Right lobe of liver (tissue), 6 donors: ENCODE results near the gene RNGTT. TPM values are rescaled to one million over a fixed set of nuclear protein-coding genes. Genes with fewer than 3 reads are reported as not detected.
"Not testable (repeated sequence)": the region's sequence is repeated elsewhere in the genome, so short reads cannot be mapped to it uniquely, and the experiment has no call there.

Experiments
- ATAC-seq, 4 donors: fragments of 200-7000 bp; cut with Tn5 transposase; one replicate each; pipeline ENCODE4 v1.9.1; 2020; ENCODE audit warnings: mild to moderate bottlenecking in 4 of 4, moderate library complexity in 4 of 4
- DNase-seq, 3 donors: peaks; one replicate each; pipeline ENCODE4 v3.0.0-alpha.2; 2020
- H3K27ac ChIP-seq, 3 donors: fragments of 200-600 bp; one replicate each; pipeline ENCODE4 v1.8.0; 2022
- H3K27me3 ChIP-seq, 2 donors: fragments of 200-600 bp; one replicate each; pipeline ENCODE4 v1.8.0; 2022
- H3K36me3 ChIP-seq, 4 donors: fragments of 200-600 bp; sonication (generic) in 1 of 4; one replicate each; pipeline versions ENCODE4 v1.5.1 to v1.8.0; 2017 to 2022; ENCODE audit warnings: control low read depth in 1 of 4
- H3K4me1 ChIP-seq, 4 donors: fragments of 200-600 bp; sonication (generic) in 1 of 4; one replicate each; pipeline versions ENCODE4 v1.5.1 to v1.8.0; 2017 to 2022; ENCODE audit warnings: control low read depth in 1 of 4
- H3K4me3 ChIP-seq, 3 donors: fragments of 200-600 bp; one replicate each; pipeline ENCODE4 v1.8.0; 2022
- H3K9me3 ChIP-seq, 4 donors: fragments of 200-600 bp; sonication (generic) in 1 of 4; one replicate each; pipeline versions ENCODE4 v1.5.1 to v1.8.0; 2017 to 2022; ENCODE audit warnings: control low read depth in 1 of 4
- CTCF ChIP-seq, 4 donors: fragments of 200-600 bp in 3 of 4; fragments of 450-650 bp in 1 of 4; IDR thresholded peaks; one replicate each; pipeline versions ENCODE4 v1.5.1 to v1.8.0; 2016 to 2022; ENCODE audit warnings: antibody characterized with exemption in 4 of 4, mild to moderate bottlenecking in 2 of 4
- POLR2A ChIP-seq: fragments of 450-650 bp; IDR thresholded peaks from one replicate; pipeline ENCODE4 v1.6.1; 2017; ENCODE audit warnings: antibody characterized with exemption, mild to moderate bottlenecking
- WGBS: methylation state at CpG from one replicate; pipeline ENCODE4 v1.1.6; 2018; ENCODE audit warnings: low coverage, low lambda C conversion rate; ENCODE audit not compliant: insufficient coverage; ENCODE audit errors: missing lambda C conversion rate; 5-methylcytosine and 5-hydroxymethylcytosine counted together
- intact Hi-C, 2 donors: fragments of 100-400 bp; cut with DNase I; formaldehyde crosslinking; loops; one replicate each; pipeline versions ENCODE4 v1.11.2 to v1.14.1; 2022
- total RNA-seq, 6 experiments: library from RNA; depleted of rRNA in 2 of 6; stranded (reverse); fragments of >200 nt in 2 of 6; fragmentation: NEBNext Ultra II Directional in 3 of 6; extraction: Animal tissue kit (Norgen Biotek cat#: 25700) in 3 of 6; gene quantifications; one replicate each; pipeline versions ENCODE4 v1.1.0 to v1.2.4, GENCODE V29; 2016 to 2023
- donor health status: DM: no; HTN: yes; CAD: no.
- donor health status: DM: no; HTN: no; CAD: no.
- donor health status: DM: no; HTN: no; CAD: no.
- donor health status: DM: no; HTN: yes; CAD: no.
- donor health status: DM: no; HTN: yes; CAD: no.

The RNGTT gene
- total RNA-seq, 6 experiments from 2014 or later: 5.7 to 11.2 (median 6.5) TPM

- Histone ChIP-seq H3K27me3 (no peaks in the 10 kb centered on the region), H3K36me3 (no peaks in the 10 kb centered on the region), H3K9me3 (no peaks in the 10 kb centered on the region), H3K27ac (no peak overlapping the region), H3K4me1 (peaks cover 0 to 6% (median 3%) of the 10 kb centered on the region in 4 donors), H3K4me3 (no peak overlapping the region)
- WGBS: 86% methylated on average over 5 of the region's 5 CpGs
- no peak for ATAC-seq
- intact Hi-C loops: no loop called here
- TF ChIP-seq POLR2A (no peak), CTCF (IDR thresholded peaks at IDR 0.05) (no peak)
- no peak for DNase-seq
These were observed 21.2 kb upstream of the RNGTT start for GRCh38 chr6:88984606-88985005.

- Histone ChIP-seq H3K9me3 (no peaks in the 10 kb centered on the region), H3K4me3 (no peak overlapping the region), H3K4me1 (peaks cover 0 to 6% (median 3%) of the 10 kb centered on the region in 4 donors), H3K27ac (no peak overlapping the region), H3K27me3 (no peaks in the 10 kb centered on the region), H3K36me3 (no peaks in the 10 kb centered on the region)
- ATAC-seq (no peak), DNase-seq (no peak)
- TF ChIP-seq CTCF (IDR thresholded peaks at IDR 0.05) (no peak), POLR2A (no peak)
- intact Hi-C loops: no loop called here
These were observed 20.7 kb upstream of the RNGTT start for GRCh38 chr6:88984152-88984551.

- WGBS: 29% methylated on average over 2 of the region's 4 CpGs
- Histone ChIP-seq H3K4me3 (no peak overlapping the region), H3K9me3 (no peaks in the 10 kb centered on the region), H3K27ac (peak overlapping the region; percentile 16 to 45 (median 30)), H3K36me3 (no peaks in the 10 kb centered on the region), H3K4me1 (peaks cover 0 to 6% (median 3%) of the 10 kb centered on the region in 4 donors), H3K27me3 (no peaks in the 10 kb centered on the region)
- peak in 1 of 3 donors; percentile 57 for DNase-seq
- TF ChIP-seq POLR2A (no peak), CTCF (IDR thresholded peaks at IDR 0.05) (peak; percentile 54 to 78 (median 58))
- peak; percentile 65 to 83 (median 80) for ATAC-seq
- intact Hi-C loops: no loop called here
These were observed 20.1 kb upstream of the RNGTT start for GRCh38 chr6:88983532-88983931.

- H3K4me1 ChIP-seq, intact Hi-C loops, DNase-seq, H3K9me3 ChIP-seq, H3K27me3 ChIP-seq, H3K36me3 ChIP-seq: not testable (repeated sequence)
- H3K4me3 ChIP-seq: peak overlapping the region in 1 of 3 donors; percentile 15
- peak; percentile 3 to 29 (median 8) for ATAC-seq
- 60% methylated on average over 1 of the region's 2 CpGs for WGBS
- peak overlapping the region; percentile 16 to 45 (median 30) for H3K27ac ChIP-seq
These were observed 19.7 kb upstream of the RNGTT start for GRCh38 chr6:88983129-88983528.

GRCh38 chr6:88982720-88983119 is 19.3 kb upstream of the RNGTT start:
- Histone ChIP-seq H3K4me3 (peak overlapping the region in 1 of 3 donors; percentile 15), H3K27me3 (no peaks in the 10 kb centered on the region), H3K27ac (peak overlapping the region; percentile 16 to 45 (median 30)), H3K9me3 (no peaks in the 10 kb centered on the region), H3K36me3 (no peaks in the 10 kb centered on the region), H3K4me1 (peaks cover 0 to 6% (median 3%) of the 10 kb centered on the region in 4 donors)
- ATAC-seq (peak; percentile 93 to 99 (median 98)), DNase-seq (peak in 1 of 3 donors; percentile 76)
- TF ChIP-seq CTCF (IDR thresholded peaks at IDR 0.05) (peak; percentile 61 to 90 (median 72)), POLR2A (no peak)
- intact Hi-C loops: no loop called here
- 0% methylated on average over 2 of the region's 2 CpGs for WGBS
